HEK293 (cell line): ENCODE results near the gene HPSE2.

Experiments
- CTCF ChIA-PET: fragments of 350-600 bp; formaldehyde crosslinking; extraction: SDS; loops from one replicate; lab custom pipeline; 2021; ENCODE audit warnings: antibody characterized with exemption; lab: Yijun Ruan, JAX
- POLR2A ChIA-PET: fragments of 300-600 bp; formaldehyde crosslinking; extraction: SDS; loops from one replicate; lab custom pipeline; 2020; ENCODE audit warnings: antibody characterized with exemption, inconsistent platforms; lab: Yijun Ruan, JAX
- H3K27ac ChIP-seq: fragments of 200-500 bp; sonication (Bioruptor generic); 2 replicates; pipeline ENCODE4 v1.5.1; 2014; ENCODE audit warnings: low read depth, low read length, control low read depth, inconsistent platforms; ENCODE audit errors: extremely low read depth
- H3K36me3 ChIP-seq, 2 experiments: fragments of 200-500 bp in 1 of 2; sonication (Bioruptor generic) in 1 of 2; 1 replicate in 1 of 2; 2 replicates in 1 of 2; pipeline ENCODE4 v1.5.1; 2014 to 2017; ENCODE audit warnings: inconsistent platforms in 2 of 2, low read length in 2 of 2; ENCODE audit not compliant: control insufficient read depth in 2 of 2, insufficient read depth in 1 of 2
- H3K4me1 ChIP-seq: fragments of 200-500 bp; sonication (Bioruptor generic); 2 replicates; pipeline ENCODE4 v1.5.1; 2014; ENCODE audit warnings: mild to moderate bottlenecking, low read length, inconsistent platforms; ENCODE audit not compliant: control insufficient read depth, insufficient read depth
- H3K4me3 ChIP-seq: 2 replicates; pipeline ENCODE4 v1.5.1; 2011; ENCODE audit warnings: low read depth, mild to moderate bottlenecking, control low read depth, low read length, moderate library complexity
- H3K9me3 ChIP-seq: fragments of 200-500 bp; sonication (Bioruptor generic); 2 replicates; pipeline ENCODE4 v1.5.1; 2014; ENCODE audit warnings: low read depth, low read length, inconsistent platforms; ENCODE audit not compliant: control insufficient read depth, insufficient read depth
- KLF10 ChIP-seq: fragments of 450-650 bp; IDR thresholded peaks from 2 replicates; pipeline ENCODE4 v1.5.1; 2018; ENCODE audit warnings: missing biosample characterization, mild to moderate bottlenecking, missing genetic modification characterization
- MYNN ChIP-seq: fragments of 450-650 bp; formaldehyde crosslinking; IDR thresholded peaks from 2 replicates; pipeline ENCODE4 v1.5.1; 2016; ENCODE audit warnings: missing biosample characterization, missing genetic modification characterization, borderline replicate concordance
- ZBTB48 ChIP-seq: fragments of 450-650 bp; formaldehyde crosslinking; IDR thresholded peaks from 2 replicates; pipeline ENCODE4 v1.5.1; 2016; ENCODE audit warnings: missing biosample characterization, missing genetic modification characterization
- ZNF146 ChIP-seq: fragments of 450-650 bp; formaldehyde crosslinking; IDR thresholded peaks from 2 replicates; pipeline ENCODE4 v1.5.1; 2016; ENCODE audit warnings: missing biosample characterization, missing genetic modification characterization
- ZNF169 ChIP-seq: fragments of 450-650 bp; formaldehyde crosslinking; IDR thresholded peaks from 2 replicates; pipeline ENCODE4 v1.5.1; 2016; ENCODE audit warnings: missing biosample characterization, missing genetic modification characterization
- ZNF223 ChIP-seq: fragments of 450-650 bp; formaldehyde crosslinking; IDR thresholded peaks from 2 replicates; pipeline ENCODE4 v1.5.1; 2016; ENCODE audit warnings: missing biosample characterization, missing genetic modification characterization
- ZNF24 ChIP-seq: fragments of 450-650 bp; formaldehyde crosslinking; IDR thresholded peaks from 2 replicates; pipeline ENCODE4 v1.5.1; 2016; ENCODE audit warnings: missing biosample characterization, missing genetic modification characterization
- ZNF423 ChIP-seq: fragments of 450-650 bp; formaldehyde crosslinking; IDR thresholded peaks from 2 replicates; pipeline ENCODE4 v1.5.1; 2016; ENCODE audit warnings: missing biosample characterization, missing genetic modification characterization
- ZNF521 ChIP-seq: fragments of 450-650 bp; formaldehyde crosslinking; IDR thresholded peaks from 2 replicates; pipeline ENCODE4 v1.5.1; 2017; ENCODE audit warnings: missing biosample characterization, mild to moderate bottlenecking, missing genetic modification characterization
- ZNF560 ChIP-seq: fragments of 450-650 bp; formaldehyde crosslinking; IDR thresholded peaks from 2 replicates; pipeline ENCODE4 v1.5.1; 2017; ENCODE audit warnings: missing biosample characterization, missing genetic modification characterization, borderline replicate concordance
- ZNF600 ChIP-seq: fragments of 450-650 bp; formaldehyde crosslinking; IDR thresholded peaks from 2 replicates; pipeline ENCODE4 v1.5.1; 2016; ENCODE audit warnings: missing biosample characterization, missing genetic modification characterization
- ZNF623 ChIP-seq: fragments of 450-650 bp; formaldehyde crosslinking; IDR thresholded peaks from 2 replicates; pipeline ENCODE4 v1.5.1; 2016; ENCODE audit warnings: missing biosample characterization, missing genetic modification characterization
- ZNF626 ChIP-seq: fragments of 450-650 bp; sonication (Bioruptor Pico); formaldehyde crosslinking; IDR thresholded peaks from 2 replicates; pipeline ENCODE4 v1.5.1; 2018; ENCODE audit warnings: missing biosample characterization, missing genetic modification characterization, inconsistent platforms
- ZNF660 ChIP-seq: fragments of 450-650 bp; IDR thresholded peaks from 2 replicates; pipeline ENCODE4 v1.5.1; 2018; ENCODE audit warnings: missing biosample characterization, mild to moderate bottlenecking, missing genetic modification characterization
- ZNF785 ChIP-seq: fragments of 450-650 bp; formaldehyde crosslinking; IDR thresholded peaks from 2 replicates; pipeline ENCODE4 v1.5.1; 2016; ENCODE audit warnings: missing biosample characterization, missing genetic modification characterization
- ZNF837 ChIP-seq: fragments of 450-650 bp; formaldehyde crosslinking; IDR thresholded peaks from 2 replicates; pipeline ENCODE4 v1.5.1; 2016; ENCODE audit warnings: missing biosample characterization, missing genetic modification characterization
- ZXDB ChIP-seq: fragments of 450-650 bp; formaldehyde crosslinking; IDR thresholded peaks from 2 replicates; pipeline ENCODE4 v1.5.1; 2016; ENCODE audit warnings: missing biosample characterization, missing genetic modification characterization
- TF ChIP-seq, protein P1 (sequence below): fragments of 450-650 bp; formaldehyde crosslinking; IDR thresholded peaks from 2 replicates; pipeline ENCODE4 v1.5.1; 2017; ENCODE audit warnings: missing biosample characterization, missing genetic modification characterization
- TF ChIP-seq, protein P2 (sequence below): IDR thresholded peaks from 2 replicates; pipeline ENCODE4 v1.6.1; 2011; ENCODE audit warnings: mild to moderate bottlenecking, low read depth, low read length, borderline replicate concordance
- TF ChIP-seq, protein P3 (sequence below): fragments of 450-650 bp; formaldehyde crosslinking; IDR thresholded peaks from 2 replicates; pipeline ENCODE4 v1.5.1; 2016; ENCODE audit warnings: missing biosample characterization, missing genetic modification characterization
- TF ChIP-seq, protein P4 (sequence below): fragments of 450-650 bp; formaldehyde crosslinking; IDR thresholded peaks from 2 replicates; pipeline ENCODE4 v1.5.1; 2016; ENCODE audit warnings: missing biosample characterization, missing genetic modification characterization

The HPSE2 gene

DNA sequence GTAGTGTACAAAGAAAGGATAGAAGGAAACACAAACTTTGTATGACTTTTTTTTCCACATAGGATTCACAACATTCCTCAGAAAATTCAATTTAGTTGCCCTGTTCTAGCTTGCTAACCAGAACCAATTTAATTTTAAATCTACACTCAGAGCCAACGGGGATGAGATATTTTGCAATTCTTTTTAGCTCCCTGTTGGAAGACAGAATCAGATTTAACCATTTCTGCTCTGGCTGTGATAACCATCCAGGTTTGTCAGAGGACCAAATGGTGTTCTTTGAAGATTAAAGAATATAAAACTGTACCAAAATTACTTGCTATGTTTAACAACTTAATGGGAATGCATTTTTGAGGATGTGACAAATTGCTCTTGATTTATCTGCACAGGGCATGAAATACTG lies 319.7 kb downstream of the HPSE2 start:
- no peak overlapping the region for H3K27ac ChIP-seq
- H3K9me3 ChIP-seq = no peaks in the 10 kb centered on the region
- no peak overlapping the region for H3K4me3 ChIP-seq
- ChIA-PET POLR2A (no interaction called here), CTCF (no interaction called here)
- no peak for TF ChIP-seq ZNF626 (tag by site-specific recombination)
- TF ChIP-seq ZBTB48 (tag by site-specific recombination) = no peak
- H3K36me3 ChIP-seq = no peaks in the 10 kb centered on the region
- peaks cover 8% of the 10 kb centered on the region for H3K4me1 ChIP-seq

DNA sequence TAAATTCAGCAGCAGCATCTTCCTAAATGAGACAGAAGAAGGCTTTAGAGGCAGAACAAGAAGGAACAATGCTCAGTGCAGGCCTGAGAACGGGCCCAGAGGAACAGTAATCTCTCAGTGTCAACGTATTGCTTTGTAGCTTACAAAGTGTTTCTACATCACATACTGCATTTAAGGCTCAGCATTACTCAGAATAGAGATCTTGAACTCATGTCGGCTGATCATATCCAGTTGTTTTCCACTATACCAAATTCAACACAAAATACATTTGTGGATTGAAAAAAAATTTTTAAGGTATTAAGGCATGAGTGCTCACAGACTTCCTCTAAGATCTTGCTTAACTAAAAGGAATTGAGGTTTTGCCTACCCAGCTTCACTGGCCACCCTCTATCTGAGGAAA lies 325.1 kb downstream of the HPSE2 start:
- H3K36me3 ChIP-seq = no peaks in the 10 kb centered on the region
- ChIA-PET POLR2A (no interaction called here), CTCF (interaction anchor here (0.5 kb wide), 1 partner anchor 998 kb away, joined by 4 read pairs; no protein-coding TSS in a partner anchor)
- H3K4me3 ChIP-seq = no peak overlapping the region
- no peak overlapping the region for H3K27ac ChIP-seq
- H3K9me3 ChIP-seq = no peaks in the 10 kb centered on the region
- TF ChIP-seq ZNF785 (tag by site-specific recombination) (no peak), KLF10 (tag by site-specific recombination) (no peak), ZNF623 (tag by site-specific recombination) (no peak), ZBTB48 (tag by site-specific recombination) (no peak), ZNF146 (no peak)
- TF ChIP-seq, protein P1, sequence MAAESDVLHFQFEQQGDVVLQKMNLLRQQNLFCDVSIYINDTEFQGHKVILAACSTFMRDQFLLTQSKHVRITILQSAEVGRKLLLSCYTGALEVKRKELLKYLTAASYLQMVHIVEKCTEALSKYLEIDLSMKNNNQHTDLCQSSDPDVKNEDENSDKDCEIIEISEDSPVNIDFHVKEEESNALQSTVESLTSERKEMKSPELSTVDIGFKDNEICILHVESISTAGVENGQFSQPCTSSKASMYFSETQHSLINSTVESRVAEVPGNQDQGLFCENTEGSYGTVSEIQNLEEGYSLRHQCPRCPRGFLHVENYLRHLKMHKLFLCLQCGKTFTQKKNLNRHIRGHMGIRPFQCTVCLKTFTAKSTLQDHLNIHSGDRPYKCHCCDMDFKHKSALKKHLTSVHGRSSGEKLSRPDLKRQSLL = no peak
- no peaks in the 10 kb centered on the region for H3K4me1 ChIP-seq

DNA sequence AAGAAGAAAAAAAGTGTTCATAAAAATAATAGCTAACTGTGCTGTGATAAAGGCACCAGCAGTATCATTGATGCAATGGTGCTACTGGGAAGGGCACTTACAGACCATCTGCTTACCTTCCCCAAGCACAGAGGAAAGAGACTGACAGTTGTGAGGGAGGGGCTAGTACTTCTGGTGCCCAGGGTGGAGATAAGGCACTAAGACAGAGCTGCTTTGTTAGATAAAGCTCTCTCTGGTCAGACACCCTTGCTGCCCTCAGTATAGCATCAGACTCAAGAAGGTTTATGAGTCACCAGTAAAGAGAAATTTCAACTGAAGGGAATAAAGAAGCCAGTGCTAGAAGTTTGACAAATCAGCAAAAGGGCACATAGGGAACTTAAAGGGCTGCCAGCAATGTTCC lies 325.6 kb downstream of the HPSE2 start:
- no peak overlapping the region for H3K27ac ChIP-seq

More for the DNA sequence above, 325.6 kb downstream of the HPSE2 start:
- H3K36me3 ChIP-seq = no peaks in the 10 kb centered on the region
- H3K4me1 ChIP-seq = no peaks in the 10 kb centered on the region
- no peak for TF ChIP-seq ZNF600
- no peak for TF ChIP-seq ZNF837 (tag by site-specific recombination)
- TF ChIP-seq MYNN (tag by site-specific recombination) = no peak
- TF ChIP-seq ZNF24 = no peak
- TF ChIP-seq ZNF521 (tag by site-specific recombination) = no peak
- no peak for TF ChIP-seq ZNF660 (tag by site-specific recombination)
- TF ChIP-seq ZNF423 = no peak
- TF ChIP-seq, protein P2, sequence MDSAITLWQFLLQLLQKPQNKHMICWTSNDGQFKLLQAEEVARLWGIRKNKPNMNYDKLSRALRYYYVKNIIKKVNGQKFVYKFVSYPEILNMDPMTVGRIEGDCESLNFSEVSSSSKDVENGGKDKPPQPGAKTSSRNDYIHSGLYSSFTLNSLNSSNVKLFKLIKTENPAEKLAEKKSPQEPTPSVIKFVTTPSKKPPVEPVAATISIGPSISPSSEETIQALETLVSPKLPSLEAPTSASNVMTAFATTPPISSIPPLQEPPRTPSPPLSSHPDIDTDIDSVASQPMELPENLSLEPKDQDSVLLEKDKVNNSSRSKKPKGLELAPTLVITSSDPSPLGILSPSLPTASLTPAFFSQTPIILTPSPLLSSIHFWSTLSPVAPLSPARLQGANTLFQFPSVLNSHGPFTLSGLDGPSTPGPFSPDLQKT = no peak
- no peak for TF ChIP-seq ZNF560 (tag by site-specific recombination)
- no peak for TF ChIP-seq ZXDB (tag by site-specific recombination)
- TF ChIP-seq, protein P3, sequence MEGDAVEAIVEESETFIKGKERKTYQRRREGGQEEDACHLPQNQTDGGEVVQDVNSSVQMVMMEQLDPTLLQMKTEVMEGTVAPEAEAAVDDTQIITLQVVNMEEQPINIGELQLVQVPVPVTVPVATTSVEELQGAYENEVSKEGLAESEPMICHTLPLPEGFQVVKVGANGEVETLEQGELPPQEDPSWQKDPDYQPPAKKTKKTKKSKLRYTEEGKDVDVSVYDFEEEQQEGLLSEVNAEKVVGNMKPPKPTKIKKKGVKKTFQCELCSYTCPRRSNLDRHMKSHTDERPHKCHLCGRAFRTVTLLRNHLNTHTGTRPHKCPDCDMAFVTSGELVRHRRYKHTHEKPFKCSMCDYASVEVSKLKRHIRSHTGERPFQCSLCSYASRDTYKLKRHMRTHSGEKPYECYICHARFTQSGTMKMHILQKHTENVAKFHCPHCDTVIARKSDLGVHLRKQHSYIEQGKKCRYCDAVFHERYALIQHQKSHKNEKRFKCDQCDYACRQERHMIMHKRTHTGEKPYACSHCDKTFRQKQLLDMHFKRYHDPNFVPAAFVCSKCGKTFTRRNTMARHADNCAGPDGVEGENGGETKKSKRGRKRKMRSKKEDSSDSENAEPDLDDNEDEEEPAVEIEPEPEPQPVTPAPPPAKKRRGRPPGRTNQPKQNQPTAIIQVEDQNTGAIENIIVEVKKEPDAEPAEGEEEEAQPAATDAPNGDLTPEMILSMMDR (tag by site-specific recombination) = no peak
- no peak for TF ChIP-seq ZNF169 (tag by site-specific recombination)
- TF ChIP-seq, protein P4, sequence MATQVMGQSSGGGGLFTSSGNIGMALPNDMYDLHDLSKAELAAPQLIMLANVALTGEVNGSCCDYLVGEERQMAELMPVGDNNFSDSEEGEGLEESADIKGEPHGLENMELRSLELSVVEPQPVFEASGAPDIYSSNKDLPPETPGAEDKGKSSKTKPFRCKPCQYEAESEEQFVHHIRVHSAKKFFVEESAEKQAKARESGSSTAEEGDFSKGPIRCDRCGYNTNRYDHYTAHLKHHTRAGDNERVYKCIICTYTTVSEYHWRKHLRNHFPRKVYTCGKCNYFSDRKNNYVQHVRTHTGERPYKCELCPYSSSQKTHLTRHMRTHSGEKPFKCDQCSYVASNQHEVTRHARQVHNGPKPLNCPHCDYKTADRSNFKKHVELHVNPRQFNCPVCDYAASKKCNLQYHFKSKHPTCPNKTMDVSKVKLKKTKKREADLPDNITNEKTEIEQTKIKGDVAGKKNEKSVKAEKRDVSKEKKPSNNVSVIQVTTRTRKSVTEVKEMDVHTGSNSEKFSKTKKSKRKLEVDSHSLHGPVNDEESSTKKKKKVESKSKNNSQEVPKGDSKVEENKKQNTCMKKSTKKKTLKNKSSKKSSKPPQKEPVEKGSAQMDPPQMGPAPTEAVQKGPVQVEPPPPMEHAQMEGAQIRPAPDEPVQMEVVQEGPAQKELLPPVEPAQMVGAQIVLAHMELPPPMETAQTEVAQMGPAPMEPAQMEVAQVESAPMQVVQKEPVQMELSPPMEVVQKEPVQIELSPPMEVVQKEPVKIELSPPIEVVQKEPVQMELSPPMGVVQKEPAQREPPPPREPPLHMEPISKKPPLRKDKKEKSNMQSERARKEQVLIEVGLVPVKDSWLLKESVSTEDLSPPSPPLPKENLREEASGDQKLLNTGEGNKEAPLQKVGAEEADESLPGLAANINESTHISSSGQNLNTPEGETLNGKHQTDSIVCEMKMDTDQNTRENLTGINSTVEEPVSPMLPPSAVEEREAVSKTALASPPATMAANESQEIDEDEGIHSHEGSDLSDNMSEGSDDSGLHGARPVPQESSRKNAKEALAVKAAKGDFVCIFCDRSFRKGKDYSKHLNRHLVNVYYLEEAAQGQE (tag by site-specific recombination) = no peak
- TF ChIP-seq ZNF223 (tag by site-specific recombination) = no peak
- TF ChIP-seq, all 188 proteins: peak for 0
- Histone ChIP-seq H3K4me3 (no peak overlapping the region), H3K9me3 (no peaks in the 10 kb centered on the region)
- ChIA-PET POLR2A (no interaction called here), CTCF (interaction anchor here (0.5 to 0.7 kb wide), 2 partner anchors 712 to 997 kb away, joined by 3 to 4 read pairs; no protein-coding TSS in a partner anchor)
